Endothelial cell of umbilical vein (primary cell): ENCODE data around the gene FSD2. TPM values are rescaled to one million over a fixed set of nuclear protein-coding genes. Genes with fewer than 3 reads are reported as not detected.

ENCODE experiments used
- BruUV-seq: library from RNA; stranded (reverse); fragments of 400-500 nt; replicated peaks from 2 replicates; lab custom pipeline; 2021; lab: Mats Ljungman, UMichigan
- CTCF ChIA-PET: fragments of 300-600, 350-600 bp; sonication (Branson Sonifier 250); formaldehyde crosslinking; loops from one replicate; lab custom pipeline; 2021; ENCODE audit warnings: antibody characterized with exemption, inconsistent platforms; lab: Charles Lee
- POLR2A ChIA-PET: fragments of 300-600, 350-600 bp; sonication (Branson Sonifier 250); formaldehyde crosslinking; loops from one replicate; lab custom pipeline; 2021; ENCODE audit warnings: antibody characterized with exemption, inconsistent platforms; lab: Charles Lee
- DNase-seq: peaks from one replicate; pipeline ENCODE4 v3.0.0-alpha.2; 2011; ENCODE audit warnings: low read depth, low spot score
- FAIRE-seq: peaks from 2 replicates; lab custom pipeline; 2011; peaks lifted over from hg19 to GRCh38; lab: Jason Lieb, UNC
- H2AFZ ChIP-seq: 2 replicates; pipeline ENCODE4 v1.6.0; 2012; ENCODE audit warnings: low read depth, low read length, control low read depth, inconsistent platforms
- H3K27ac ChIP-seq: 2 replicates; pipeline ENCODE4 v1.5.1; 2011; ENCODE audit warnings: low read depth, mild to moderate bottlenecking, control low read depth, low read length, moderate library complexity; ENCODE audit not compliant: insufficient read depth
- H3K27me3 ChIP-seq, 2 experiments: 2 replicates each; pipeline versions ENCODE4 v1.6.0 to v1.6.1; 2011; ENCODE audit warnings: low read length in 2 of 2, mixed read lengths in 1 of 2; ENCODE audit not compliant: control insufficient read depth in 2 of 2, insufficient read depth in 2 of 2
- H3K36me3 ChIP-seq, 2 experiments: 2 replicates in 1 of 2; 3 replicates in 1 of 2; pipeline ENCODE4 v1.5.1; 2011; ENCODE audit warnings: low read length in 2 of 2, mild to moderate bottlenecking in 1 of 2, moderate library complexity in 1 of 2; ENCODE audit not compliant: control insufficient read depth in 2 of 2, insufficient read depth in 2 of 2; ENCODE audit errors: extremely low read depth in 1 of 2
- H3K4me1 ChIP-seq: 3 replicates; pipeline ENCODE4 v1.5.1; 2011; ENCODE audit warnings: mild to moderate bottlenecking, low read length; ENCODE audit not compliant: control insufficient read depth, insufficient read depth; ENCODE audit errors: extremely low read depth
- H3K4me2 ChIP-seq: 2 replicates; pipeline ENCODE4 v1.6.1; 2011; ENCODE audit warnings: low read length, control low read depth, mixed read lengths; ENCODE audit not compliant: insufficient read depth
- H3K4me3 ChIP-seq, 3 experiments: fragments of 200-600 bp in 1 of 3; sonication (generic), shearing (Covaris generic) in 1 of 3; replicated peaks in 1 of 3; 2 replicates each; pipeline ENCODE4 v1.5.1; 2011 to 2016; ENCODE audit warnings: control low read depth in 3 of 3, low read length in 3 of 3, mild to moderate bottlenecking in 2 of 3, inconsistent platforms in 1 of 3, low read depth in 1 of 3, moderate library complexity in 1 of 3; ENCODE audit not compliant: insufficient read depth in 1 of 3
- H3K79me2 ChIP-seq: 2 replicates; pipeline ENCODE4 v1.6.0; 2012; ENCODE audit warnings: low read length, inconsistent platforms; ENCODE audit not compliant: control insufficient read depth, insufficient read depth
- H3K9ac ChIP-seq: replicated peaks from 2 replicates; pipeline ENCODE3; 2011; ENCODE audit warnings: low read length, control low read depth; ENCODE audit not compliant: insufficient read depth; ENCODE audit errors: extremely low read depth
- H3K9me1 ChIP-seq: replicated peaks from 3 replicates; pipeline ENCODE4 v1.6.0; 2011; ENCODE audit warnings: mild to moderate bottlenecking, low read length; ENCODE audit not compliant: control insufficient read depth, insufficient read depth; ENCODE audit errors: extremely low read depth
- H3K9me3 ChIP-seq: replicated peaks from 2 replicates; pipeline ENCODE4 v1.5.1; 2012; ENCODE audit warnings: low read length, inconsistent platforms; ENCODE audit not compliant: control insufficient read depth, insufficient read depth
- H4K20me1 ChIP-seq: replicated peaks from 2 replicates; pipeline ENCODE3; 2011; ENCODE audit warnings: mild to moderate bottlenecking, low read length; ENCODE audit not compliant: control insufficient read depth, insufficient read depth; ENCODE audit errors: extremely low read depth
- CTCF ChIP-seq, 2 donors: IDR thresholded peaks; 1 replicate in 1 of 2; 2 replicates in 1 of 2; pipeline ENCODE4 v1.5.1; 2011; ENCODE audit warnings: low read length in 2 of 2, mild to moderate bottlenecking in 2 of 2, moderate library complexity in 2 of 2, control low read depth in 1 of 2, inconsistent platforms in 1 of 2, low read depth in 1 of 2; ENCODE audit not compliant: insufficient read depth in 1 of 2; ENCODE audit errors: extremely low read depth in 1 of 2
- EZH2 ChIP-seq: IDR thresholded peaks from 2 replicates; pipeline ENCODE4 v1.6.1; 2012; ENCODE audit warnings: borderline replicate concordance, low read depth, mild to moderate bottlenecking, moderate library complexity, low read length, inconsistent platforms; ENCODE audit not compliant: severe bottlenecking
- FOS ChIP-seq: IDR thresholded peaks from 2 replicates; pipeline ENCODE4 v1.6.1; 2011; ENCODE audit warnings: mild to moderate bottlenecking, low read length, moderate library complexity, borderline replicate concordance; ENCODE audit not compliant: insufficient read depth
- GATA2 ChIP-seq: IDR thresholded peaks from 2 replicates; pipeline ENCODE4 v1.7.0; 2011; ENCODE audit warnings: low read depth, mild to moderate bottlenecking, moderate library complexity, mixed read lengths, low read length; ENCODE audit not compliant: insufficient read length, insufficient read depth
- JUN ChIP-seq: IDR thresholded peaks from 2 replicates; pipeline ENCODE4 v1.6.1; 2011; ENCODE audit warnings: borderline replicate concordance, low read depth; ENCODE audit not compliant: insufficient read length, insufficient read depth
- MAX ChIP-seq: IDR thresholded peaks from 2 replicates; pipeline ENCODE4 v1.6.1; 2011; ENCODE audit not compliant: insufficient read depth, insufficient read length
- MYC ChIP-seq: IDR thresholded peaks from one replicate; pipeline ENCODE4 v1.6.1; 2011; ENCODE audit warnings: mild to moderate bottlenecking, low read depth, low read length
- POLR2A ChIP-seq: IDR thresholded peaks from 2 replicates; pipeline ENCODE4 v1.6.1; 2012; ENCODE audit warnings: low read depth, mild to moderate bottlenecking, control low read depth, low read length
- POLR2AphosphoS5 ChIP-seq: IDR thresholded peaks from 2 replicates; pipeline ENCODE4 v1.6.1; 2012; ENCODE audit warnings: low read depth, mild to moderate bottlenecking, control low read depth, low read length, moderate library complexity; ENCODE audit not compliant: insufficient read depth
- dilution Hi-C: fragments of 300-500 bp; cut with MboI; formaldehyde crosslinking; loops from one replicate; pipeline ENCODE4 v1.15.0; 2019; ENCODE audit warnings: low sequenced_read_pairs; ENCODE audit not compliant: extremely low pct_ligation_motif_present
- intact Hi-C: fragments of 100-400 bp; cut with micrococcal nuclease; formaldehyde crosslinking; loops from one replicate; pipeline ENCODE4 v1.10.0; 2022
- polyA plus RNA-seq, 4 experiments: library from polyadenylated mRNA; depleted of rRNA in 3 of 4; stranded (reverse) in 3 of 4; unstranded in 1 of 4; fragments of >200 nt; gene quantifications; 2 replicates each; pipeline versions ENCODE4 v1.2.1 to v1.2.3, GENCODE V29; 2011 to 2012; ENCODE audit warnings: missing spikeins in 1 of 4
- total RNA-seq: library from RNA; stranded (reverse); gene quantifications from 2 replicates; pipeline ENCODE4 v1.2.3, GENCODE V29; 2021

Gene FSD2
- total and polyA plus RNA-seq, 2 donors (not counting 3 experiments of a cell fraction or from before 2014, with no cell fraction given), result not detected

DNA sequence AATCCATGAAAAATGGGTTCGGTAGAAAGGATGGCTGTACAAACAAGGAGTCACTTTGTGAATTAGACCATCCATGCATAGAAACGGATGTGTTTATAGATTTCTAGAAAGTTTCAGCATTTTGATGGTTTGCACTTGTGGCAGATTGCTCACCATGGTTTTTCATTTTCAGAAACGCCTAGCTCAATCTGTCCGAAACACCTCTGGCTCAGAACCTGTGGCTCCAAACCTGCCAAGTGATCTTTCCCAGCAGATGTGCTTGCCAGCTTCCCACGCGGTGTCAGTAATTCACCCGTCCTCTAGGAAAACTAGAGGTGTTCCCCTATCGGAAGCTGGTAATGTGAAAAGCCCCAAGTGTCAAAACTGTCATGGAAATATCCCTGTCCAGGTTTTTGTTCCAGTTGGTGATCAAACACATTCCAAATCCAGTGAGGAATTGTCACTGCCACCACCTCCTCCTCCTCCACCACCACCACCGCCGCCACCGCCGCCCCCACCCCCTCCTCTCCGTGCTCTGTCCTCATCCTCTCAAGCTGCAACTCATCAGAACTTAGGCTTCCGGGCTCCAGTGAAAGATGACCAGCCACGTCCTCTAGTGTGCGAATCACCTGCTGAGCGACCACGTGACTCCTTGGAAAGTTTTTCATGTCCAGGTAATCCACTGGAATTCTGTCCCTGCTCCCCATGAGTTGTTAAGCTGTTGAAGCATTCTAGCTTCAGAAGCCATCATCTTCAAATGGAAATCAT, 24.7 kb upstream of the FSD2 start:
- dilution Hi-C loops (no loop called here), intact Hi-C loops (loop anchor here (5.0 kb wide), 1 partner anchor 172 kb away; no protein-coding TSS in a partner anchor)
- no peaks in the 10 kb centered on the region for H3K9me3 ChIP-seq
- ChIA-PET POLR2A (no interaction called here), CTCF (interaction anchor here (1.4 kb wide), 1 partner anchor 19 kb away, joined by 4 read pairs; no protein-coding TSS in a partner anchor)
- no TSS peak for BruUV-seq
- peaks cover 21 to 44% of the 10 kb centered on the region in 2 experiments for H3K36me3 ChIP-seq
- no peaks in the 10 kb centered on the region for H3K27me3 ChIP-seq
- no peak overlapping the region for H3K4me3 ChIP-seq
- H4K20me1 ChIP-seq, result no peaks in the 10 kb centered on the region
- H3K27ac ChIP-seq, result no peak overlapping the region
- TF ChIP-seq JUN (no peak), EZH2 (no peak), FOS (no peak), POLR2AphosphoS5 (no peak), MAX (no peak), POLR2A (no peak), MYC (no peak), CTCF (IDR thresholded peaks at IDR 0.05; ENCODE audit: extremely low read depth in 1 of 2, insufficient read depth in 1 of 2, low read depth in 1 of 2, low read length in 2 of 2) (no peak), GATA2 (no peak)
- no peak overlapping the region for H3K4me2 ChIP-seq
- H2AFZ ChIP-seq, result no peak overlapping the region
- no peak overlapping the region for H3K9ac ChIP-seq
- no peaks in the 10 kb centered on the region for H3K9me1 ChIP-seq
- DNase-seq, result no peak
- no peaks in the 10 kb centered on the region for H3K79me2 ChIP-seq
- no peak for FAIRE-seq
- H3K4me1 ChIP-seq, result peaks cover 16% of the 10 kb centered on the region
